HepG2 (cell line): ENCODE data around the gene OAS3. TPM values are rescaled to one million over a fixed set of nuclear protein-coding genes. Genes with fewer than 3 reads are reported as not detected.

Experiments used
- EZH2 ChIP-seq: conservative IDR thresholded peaks from 2 replicates; pipeline ENCODE4 v1.6.1; 2012; ENCODE audit warnings: mild to moderate bottlenecking, low read depth, low read length, moderate library complexity
- NPAS2 ChIP-seq: sonication (generic); formaldehyde crosslinking; IDR thresholded peaks from 2 replicates; pipeline ENCODE4 v1.8.0; 2022; ENCODE audit warnings: mild to moderate bottlenecking, missing genetic modification reagents, borderline replicate concordance
- RBFOX2 ChIP-seq: fragments of 200-400 bp; formaldehyde crosslinking; IDR thresholded peaks from 2 replicates; pipeline ENCODE4 v1.6.1; 2017; ENCODE audit warnings: low read depth, mild to moderate bottlenecking, low read length
- ZBTB7A ChIP-seq: sonication (generic); formaldehyde crosslinking; IDR thresholded peaks from 2 replicates; pipeline ENCODE4 v1.8.0; 2022; ENCODE audit warnings: mild to moderate bottlenecking, missing genetic modification reagents
- ZNF777 ChIP-seq: sonication (generic); formaldehyde crosslinking; IDR thresholded peaks from 2 replicates; pipeline ENCODE4 v1.4.0; 2020; ENCODE audit warnings: missing genetic modification reagents
- polyA plus RNA-seq, 8 experiments: library from polyadenylated mRNA; depleted of rRNA in 3 of 8; stranded (reverse) in 7 of 8; unstranded in 1 of 8; fragments of >200 nt; fragmentation: Illumina TruSeq in 4 of 8; extraction: Trizol in 4 of 8; gene quantifications; 2 replicates each; pipeline versions ENCODE4 v1.2.1 to v1.2.3, GENCODE V29; 2011 to 2016; ENCODE audit warnings: low read depth in 4 of 8, missing spikeins in 1 of 8, mixed read lengths in 1 of 8; ENCODE audit not compliant: insufficient read depth in 1 of 8
- total RNA-seq, 5 experiments: library from RNA; depleted of rRNA; stranded (reverse); fragments of >200 nt; fragmentation: Illumina TruSeq; extraction: Trizol; gene quantifications; 2 replicates each; pipeline ENCODE4 v1.2.3, GENCODE V29; 2016; ENCODE audit warnings: low read depth in 1 of 5
- TF ChIP-seq, protein P1 (sequence below): sonication (generic); formaldehyde crosslinking; IDR thresholded peaks from 2 replicates; pipeline ENCODE4 v1.4.0; 2020; ENCODE audit warnings: missing genetic modification reagents, mild to moderate bottlenecking, borderline replicate concordance
- TF ChIP-seq, protein P2 (sequence below): sonication (generic); formaldehyde crosslinking; IDR thresholded peaks from 2 replicates; pipeline ENCODE4 v1.4.0; 2020; ENCODE audit warnings: missing genetic modification reagents
- TF ChIP-seq, protein P3 (sequence below): sonication (generic); formaldehyde crosslinking; IDR thresholded peaks from 2 replicates; pipeline ENCODE4 v1.4.0; 2020; ENCODE audit warnings: missing genetic modification reagents
- TF ChIP-seq, protein P4 (sequence below): IDR thresholded peaks from 2 replicates; pipeline ENCODE4 v1.6.1; 2016; ENCODE audit warnings: mild to moderate bottlenecking, missing biosample characterization, missing genetic modification reagents
- TF ChIP-seq, protein P5 (sequence below), 2 experiments: sonication (generic) in 1 of 2; formaldehyde crosslinking in 1 of 2; IDR thresholded peaks; 2 replicates each; pipeline versions ENCODE4 v1.4.0 to v1.6.1; 2018 to 2020; ENCODE audit warnings: missing genetic modification reagents in 2 of 2, borderline replicate concordance in 1 of 2, low read depth in 1 of 2, mild to moderate bottlenecking in 1 of 2, missing biosample characterization in 1 of 2

OAS3 gene
- total and polyA plus RNA-seq, 2 of the 13 experiments (the other 11 are each of a cell fraction or from before 2014, with no cell fraction given) = 4.8 to 10.5 TPM

DNA sequence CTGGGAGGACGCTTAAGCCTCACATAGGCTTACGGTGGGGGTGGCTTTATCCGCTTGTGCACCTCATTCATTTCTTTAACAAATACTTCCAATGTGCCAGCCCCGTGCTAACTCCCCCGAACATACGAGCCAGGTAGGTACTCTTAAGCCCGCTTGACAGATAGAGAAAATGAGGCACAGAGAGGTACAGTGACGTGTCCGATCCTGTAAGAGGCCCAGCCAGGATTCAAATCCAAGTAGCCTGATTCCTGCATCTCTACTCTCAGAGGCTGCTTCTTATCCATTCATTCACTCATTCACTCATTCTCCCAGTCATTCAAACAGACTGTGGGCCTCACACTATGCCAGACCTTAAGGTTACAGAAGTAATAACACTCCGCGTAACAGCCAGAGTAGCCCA is 477 bp downstream of the OAS3 start (continued):
- TF ChIP-seq, protein P1, sequence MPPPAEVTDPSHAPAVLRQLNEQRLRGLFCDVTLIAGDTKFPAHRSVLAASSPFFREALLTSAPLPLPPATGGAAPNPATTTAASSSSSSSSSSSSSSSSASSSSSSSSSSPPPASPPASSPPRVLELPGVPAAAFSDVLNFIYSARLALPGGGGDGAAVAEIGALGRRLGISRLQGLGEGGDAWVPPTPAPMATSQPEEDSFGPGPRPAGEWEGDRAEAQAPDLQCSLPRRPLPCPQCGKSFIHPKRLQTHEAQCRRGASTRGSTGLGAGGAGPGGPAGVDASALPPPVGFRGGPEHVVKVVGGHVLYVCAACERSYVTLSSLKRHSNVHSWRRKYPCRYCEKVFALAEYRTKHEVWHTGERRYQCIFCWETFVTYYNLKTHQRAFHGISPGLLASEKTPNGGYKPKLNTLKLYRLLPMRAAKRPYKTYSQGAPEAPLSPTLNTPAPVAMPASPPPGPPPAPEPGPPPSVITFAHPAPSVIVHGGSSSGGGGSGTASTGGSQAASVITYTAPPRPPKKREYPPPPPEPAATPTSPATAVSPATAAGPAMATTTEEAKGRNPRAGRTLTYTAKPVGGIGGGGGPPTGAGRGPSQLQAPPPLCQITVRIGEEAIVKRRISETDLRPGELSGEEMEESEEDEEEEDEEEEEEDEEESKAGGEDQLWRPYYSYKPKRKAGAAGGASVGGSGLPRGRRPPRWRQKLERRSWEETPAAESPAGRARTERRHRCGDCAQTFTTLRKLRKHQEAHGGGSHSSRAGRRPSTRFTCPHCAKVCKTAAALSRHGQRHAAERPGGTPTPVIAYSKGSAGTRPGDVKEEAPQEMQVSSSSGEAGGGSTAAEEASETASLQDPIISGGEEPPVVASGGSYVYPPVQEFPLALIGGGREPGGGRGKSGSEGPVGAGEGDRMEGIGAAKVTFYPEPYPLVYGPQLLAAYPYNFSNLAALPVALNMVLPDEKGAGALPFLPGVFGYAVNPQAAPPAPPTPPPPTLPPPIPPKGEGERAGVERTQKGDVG = no peak
- TF ChIP-seq RBFOX2 (no peak), NPAS2 (CRISPR knock-in tag) (no peak), ZBTB7A (CRISPR knock-in tag) (no peak), EZH2 (no peak), ZNF777 (CRISPR knock-in tag) (peak; percentile 20; the same call in 1 of the 2 replicates)
- TF ChIP-seq, protein P2, sequence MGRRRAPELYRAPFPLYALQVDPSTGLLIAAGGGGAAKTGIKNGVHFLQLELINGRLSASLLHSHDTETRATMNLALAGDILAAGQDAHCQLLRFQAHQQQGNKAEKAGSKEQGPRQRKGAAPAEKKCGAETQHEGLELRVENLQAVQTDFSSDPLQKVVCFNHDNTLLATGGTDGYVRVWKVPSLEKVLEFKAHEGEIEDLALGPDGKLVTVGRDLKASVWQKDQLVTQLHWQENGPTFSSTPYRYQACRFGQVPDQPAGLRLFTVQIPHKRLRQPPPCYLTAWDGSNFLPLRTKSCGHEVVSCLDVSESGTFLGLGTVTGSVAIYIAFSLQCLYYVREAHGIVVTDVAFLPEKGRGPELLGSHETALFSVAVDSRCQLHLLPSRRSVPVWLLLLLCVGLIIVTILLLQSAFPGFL (CRISPR knock-in tag) = no peak
- TF ChIP-seq, protein P3, sequence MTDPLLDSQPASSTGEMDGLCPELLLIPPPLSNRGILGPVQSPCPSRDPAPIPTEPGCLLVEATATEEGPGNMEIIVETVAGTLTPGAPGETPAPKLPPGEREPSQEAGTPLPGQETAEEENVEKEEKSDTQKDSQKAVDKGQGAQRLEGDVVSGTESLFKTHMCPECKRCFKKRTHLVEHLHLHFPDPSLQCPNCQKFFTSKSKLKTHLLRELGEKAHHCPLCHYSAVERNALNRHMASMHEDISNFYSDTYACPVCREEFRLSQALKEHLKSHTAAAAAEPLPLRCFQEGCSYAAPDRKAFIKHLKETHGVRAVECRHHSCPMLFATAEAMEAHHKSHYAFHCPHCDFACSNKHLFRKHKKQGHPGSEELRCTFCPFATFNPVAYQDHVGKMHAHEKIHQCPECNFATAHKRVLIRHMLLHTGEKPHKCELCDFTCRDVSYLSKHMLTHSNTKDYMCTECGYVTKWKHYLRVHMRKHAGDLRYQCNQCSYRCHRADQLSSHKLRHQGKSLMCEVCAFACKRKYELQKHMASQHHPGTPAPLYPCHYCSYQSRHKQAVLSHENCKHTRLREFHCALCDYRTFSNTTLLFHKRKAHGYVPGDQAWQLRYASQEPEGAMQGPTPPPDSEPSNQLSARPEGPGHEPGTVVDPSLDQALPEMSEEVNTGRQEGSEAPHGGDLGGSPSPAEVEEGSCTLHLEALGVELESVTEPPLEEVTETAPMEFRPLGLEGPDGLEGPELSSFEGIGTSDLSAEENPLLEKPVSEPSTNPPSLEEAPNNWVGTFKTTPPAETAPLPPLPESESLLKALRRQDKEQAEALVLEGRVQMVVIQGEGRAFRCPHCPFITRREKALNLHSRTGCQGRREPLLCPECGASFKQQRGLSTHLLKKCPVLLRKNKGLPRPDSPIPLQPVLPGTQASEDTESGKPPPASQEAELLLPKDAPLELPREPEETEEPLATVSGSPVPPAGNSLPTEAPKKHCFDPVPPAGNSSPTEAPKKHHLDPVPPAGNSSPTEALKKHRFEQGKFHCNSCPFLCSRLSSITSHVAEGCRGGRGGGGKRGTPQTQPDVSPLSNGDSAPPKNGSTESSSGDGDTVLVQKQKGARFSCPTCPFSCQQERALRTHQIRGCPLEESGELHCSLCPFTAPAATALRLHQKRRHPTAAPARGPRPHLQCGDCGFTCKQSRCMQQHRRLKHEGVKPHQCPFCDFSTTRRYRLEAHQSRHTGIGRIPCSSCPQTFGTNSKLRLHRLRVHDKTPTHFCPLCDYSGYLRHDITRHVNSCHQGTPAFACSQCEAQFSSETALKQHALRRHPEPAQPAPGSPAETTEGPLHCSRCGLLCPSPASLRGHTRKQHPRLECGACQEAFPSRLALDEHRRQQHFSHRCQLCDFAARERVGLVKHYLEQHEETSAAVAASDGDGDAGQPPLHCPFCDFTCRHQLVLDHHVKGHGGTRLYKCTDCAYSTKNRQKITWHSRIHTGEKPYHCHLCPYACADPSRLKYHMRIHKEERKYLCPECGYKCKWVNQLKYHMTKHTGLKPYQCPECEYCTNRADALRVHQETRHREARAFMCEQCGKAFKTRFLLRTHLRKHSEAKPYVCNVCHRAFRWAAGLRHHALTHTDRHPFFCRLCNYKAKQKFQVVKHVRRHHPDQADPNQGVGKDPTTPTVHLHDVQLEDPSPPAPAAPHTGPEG (CRISPR knock-in tag) = no peak
- TF ChIP-seq, protein P4, sequence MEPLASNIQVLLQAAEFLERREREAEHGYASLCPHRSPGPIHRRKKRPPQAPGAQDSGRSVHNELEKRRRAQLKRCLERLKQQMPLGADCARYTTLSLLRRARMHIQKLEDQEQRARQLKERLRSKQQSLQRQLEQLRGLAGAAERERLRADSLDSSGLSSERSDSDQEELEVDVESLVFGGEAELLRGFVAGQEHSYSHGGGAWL (CRISPR knock-in tag) = no peak
- TF ChIP-seq, protein P5, sequence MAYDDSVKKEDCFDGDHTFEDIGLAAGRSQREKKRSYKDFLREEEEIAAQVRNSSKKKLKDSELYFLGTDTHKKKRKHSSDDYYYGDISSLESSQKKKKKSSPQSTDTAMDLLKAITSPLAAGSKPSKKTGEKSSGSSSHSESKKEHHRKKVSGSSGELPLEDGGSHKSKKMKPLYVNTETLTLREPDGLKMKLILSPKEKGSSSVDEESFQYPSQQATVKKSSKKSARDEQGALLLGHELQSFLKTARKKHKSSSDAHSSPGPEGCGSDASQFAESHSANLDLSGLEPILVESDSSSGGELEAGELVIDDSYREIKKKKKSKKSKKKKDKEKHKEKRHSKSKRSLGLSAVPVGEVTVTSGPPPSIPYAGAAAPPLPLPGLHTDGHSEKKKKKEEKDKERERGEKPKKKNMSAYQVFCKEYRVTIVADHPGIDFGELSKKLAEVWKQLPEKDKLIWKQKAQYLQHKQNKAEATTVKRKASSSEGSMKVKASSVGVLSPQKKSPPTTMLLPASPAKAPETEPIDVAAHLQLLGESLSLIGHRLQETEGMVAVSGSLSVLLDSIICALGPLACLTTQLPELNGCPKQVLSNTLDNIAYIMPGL (CRISPR knock-in tag; IDR thresholded peaks at IDR 0.05; ENCODE audit: borderline replicate concordance in 1 of 2, low read depth in 1 of 2) = 0 out of 4 replicates have a peak, but pooled peaks of 1 of the 2 experiments have one; percentile 0
